OCI-LY1 (cell line): ENCODE measurements around the gene UBXN6.

Experiments used
- H2AFZ ChIP-seq: fragments of 200-600 bp; sonication (generic), shearing (Covaris generic); 2 replicates; pipeline ENCODE4 v1.6.0; 2014; ENCODE audit warnings: antibody characterized with exemption, mild to moderate bottlenecking, low read length
- H3F3A ChIP-seq: fragments of 200-600 bp; sonication (generic), shearing (Covaris generic); 2 replicates; pipeline ENCODE4 v1.6.0; 2014; ENCODE audit warnings: mild to moderate bottlenecking, antibody characterized with exemption, low read length, moderate library complexity; ENCODE audit not compliant: insufficient read depth
- H3K27ac ChIP-seq: fragments of 200-600 bp; sonication (generic); 2 replicates; pipeline ENCODE4 v1.5.1; 2014; ENCODE audit warnings: low read length, mixed run types, mild to moderate bottlenecking, low read depth; ENCODE audit not compliant: poor library complexity, severe bottlenecking
- H3K27me3 ChIP-seq: fragments of 200-600 bp; sonication (generic); 2 replicates; pipeline ENCODE4 v1.6.0; 2014; ENCODE audit warnings: antibody characterized with exemption, mild to moderate bottlenecking, low read length, moderate library complexity; ENCODE audit not compliant: insufficient read depth
- H3K36me3 ChIP-seq: fragments of 200-600 bp; sonication (generic); 2 replicates; pipeline ENCODE4 v1.6.1; 2014; ENCODE audit warnings: mild to moderate bottlenecking, antibody characterized with exemption, low read length, moderate library complexity, mixed read lengths; ENCODE audit not compliant: insufficient read depth
- H3K4me1 ChIP-seq: fragments of 200-600 bp; sonication (generic); 2 replicates; pipeline ENCODE4 v1.5.1; 2014; ENCODE audit warnings: mild to moderate bottlenecking, low read length, moderate library complexity; ENCODE audit not compliant: insufficient read depth, severe bottlenecking
- H3K4me2 ChIP-seq: fragments of 200-600 bp; sonication (generic), shearing (Covaris generic); 2 replicates; pipeline ENCODE4 v1.6.1; 2014; ENCODE audit warnings: low read length
- H3K4me3 ChIP-seq: fragments of 200-600 bp; sonication (generic); 2 replicates; pipeline ENCODE4 v1.5.1; 2014; ENCODE audit warnings: low read length, low read depth, mild to moderate bottlenecking, mixed read lengths; ENCODE audit not compliant: poor library complexity, severe bottlenecking
- H3K79me2 ChIP-seq: fragments of 200-600 bp; shearing (Covaris generic); 2 replicates; pipeline ENCODE4 v1.6.1; 2016; ENCODE audit warnings: mixed run types, low read length, mixed read lengths; ENCODE audit not compliant: insufficient read depth
- H3K9ac ChIP-seq: fragments of 200-600 bp; sonication (generic), shearing (Covaris generic); 2 replicates; pipeline ENCODE4 v1.6.1; 2014; ENCODE audit warnings: mild to moderate bottlenecking, low read length, mixed read lengths
- H3K9me2 ChIP-seq: fragments of 200-600 bp; sonication (generic), shearing (Covaris generic); 2 replicates; pipeline ENCODE4 v1.6.1; 2014; ENCODE audit warnings: low read depth, mild to moderate bottlenecking, low read length, mixed read lengths
- H3K9me3 ChIP-seq: fragments of 200-600 bp; shearing (Covaris generic); 2 replicates; pipeline ENCODE4 v1.6.1; 2014; ENCODE audit warnings: low read length, mixed read lengths
- H4K20me1 ChIP-seq: fragments of 200-600 bp; sonication (generic), shearing (Covaris generic); 2 replicates; pipeline ENCODE4 v1.6.0; 2016; ENCODE audit warnings: mild to moderate bottlenecking, low read length; ENCODE audit not compliant: insufficient read depth
- CTCF ChIP-seq: fragments of 200-600 bp; sonication (generic), shearing (Covaris generic); IDR thresholded peaks from 2 replicates; pipeline ENCODE4 v1.5.1; 2017; ENCODE audit warnings: mild to moderate bottlenecking, antibody characterized with exemption, low read length, moderate library complexity, mixed read lengths
- EZH2 ChIP-seq: fragments of 200-600 bp; sonication (generic), shearing (Covaris generic); IDR thresholded peaks from 2 replicates; pipeline ENCODE4 v1.8.0; 2017; ENCODE audit warnings: borderline replicate concordance, mixed run types, mild to moderate bottlenecking, antibody characterized with exemption, low read length, moderate library complexity, mixed read lengths

The UBXN6 gene

GRCh38 chr19:4456843-4457653, 546 bp downstream of the UBXN6 start:
- no peaks in the 10 kb centered on the region for H3K79me2 ChIP-seq
- H4K20me1 ChIP-seq: no peaks in the 10 kb centered on the region
- peaks cover 24% of the 10 kb centered on the region for H3K4me1 ChIP-seq
- H3K36me3 ChIP-seq: peaks cover 15% of the 10 kb centered on the region; the same call in 1 of the 2 replicates
- H3K9me3 ChIP-seq: no peaks in the 10 kb centered on the region
- no peak overlapping the region for H2AFZ ChIP-seq
- TF ChIP-seq CTCF: no peak
- no peak for TF ChIP-seq EZH2
- peak overlapping the region; percentile 70 for H3K4me3 ChIP-seq
- peak overlapping the region; percentile 69 for H3K9ac ChIP-seq
- no peaks in the 10 kb centered on the region for H3K27me3 ChIP-seq
- H3K9me2 ChIP-seq: no peaks in the 10 kb centered on the region
- H3K4me2 ChIP-seq: peak overlapping the region; percentile 86
- peak overlapping the region; percentile 55 for H3K27ac ChIP-seq
- no peaks in the 10 kb centered on the region for H3F3A ChIP-seq

DNA sequence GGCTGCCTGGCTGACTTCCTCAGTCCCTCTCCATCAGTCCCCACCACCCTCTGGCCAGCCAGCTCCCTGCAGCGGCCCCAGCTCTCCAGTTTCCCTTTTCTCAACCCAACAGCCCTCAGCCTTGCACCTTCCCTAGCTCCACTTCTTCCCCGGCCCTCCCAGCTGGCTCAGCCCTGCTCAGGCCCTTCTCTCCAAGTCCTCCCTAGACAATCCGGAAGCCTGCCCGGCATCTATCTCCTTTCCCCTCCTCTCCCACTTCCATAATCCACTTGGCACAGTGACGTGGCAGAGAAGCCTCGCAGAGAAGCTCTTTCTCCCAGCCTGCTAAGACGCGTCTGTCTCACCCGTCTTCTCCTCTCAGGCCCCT, 1.1 kb downstream of the UBXN6 start:
- Histone ChIP-seq H4K20me1 (no peaks in the 10 kb centered on the region), H3K4me2 (peak overlapping the region; percentile 86), H3K79me2 (no peaks in the 10 kb centered on the region), H3K27me3 (no peaks in the 10 kb centered on the region), H3K9me2 (no peaks in the 10 kb centered on the region), H3K4me1 (peaks cover 24% of the 10 kb centered on the region), H3K9ac (peak overlapping the region; percentile 67; the same call in 1 of the 2 replicates), H3K27ac (no peak overlapping the region), H3K36me3 (peaks cover 17% of the 10 kb centered on the region; the same call in 1 of the 2 replicates), H3K9me3 (no peaks in the 10 kb centered on the region), H3F3A (no peaks in the 10 kb centered on the region), H3K4me3 (peak overlapping the region; percentile 70), H2AFZ (no peak overlapping the region)
- TF ChIP-seq CTCF (no peak), EZH2 (no peak)

- no peaks in the 10 kb centered on the region for H3K79me2 ChIP-seq
- H3K9ac ChIP-seq: peak overlapping the region; percentile 67; the same call in 1 of the 2 replicates
- peaks cover 24% of the 10 kb centered on the region for H3K4me1 ChIP-seq
- H4K20me1 ChIP-seq: no peaks in the 10 kb centered on the region
- H3K9me2 ChIP-seq: no peaks in the 10 kb centered on the region
- H2AFZ ChIP-seq: no peak overlapping the region
- H3K9me3 ChIP-seq: no peaks in the 10 kb centered on the region
- H3K4me2 ChIP-seq: peak overlapping the region; percentile 86
- H3K4me3 ChIP-seq: peak overlapping the region; percentile 70
- no peak for TF ChIP-seq CTCF
- TF ChIP-seq EZH2: no peak
- H3K27me3 ChIP-seq: no peaks in the 10 kb centered on the region
- H3F3A ChIP-seq: no peaks in the 10 kb centered on the region
- peaks cover 17% of the 10 kb centered on the region; the same call in 1 of the 2 replicates for H3K36me3 ChIP-seq
- H3K27ac ChIP-seq: no peak overlapping the region
Observed at GRCh38 chr19:4455719-4456475, 1.7 kb downstream of the UBXN6 start.
